KMS-11 (cell line): ENCODE measurements around the gene CEP131.
"Not testable (repeated sequence)": the region's sequence is repeated elsewhere in the genome, so short reads cannot be mapped to it uniquely, and the experiment has no call there.

Experiments
- H2AFZ ChIP-seq: fragments of 200-600 bp; sonication (generic); 2 replicates; pipeline ENCODE4 v1.6.1; 2016; ENCODE audit warnings: antibody characterized with exemption, mixed run types, low read depth
- H3K27ac ChIP-seq: fragments of 200-600 bp; sonication (generic); 2 replicates; pipeline ENCODE4 v1.6.1; 2016; ENCODE audit warnings: mild to moderate bottlenecking, mixed run types
- H3K27me3 ChIP-seq: fragments of 200-600 bp; sonication (generic); 2 replicates; pipeline ENCODE4 v1.6.1; 2017; ENCODE audit warnings: mild to moderate bottlenecking, low read depth, mixed run types, moderate library complexity; ENCODE audit not compliant: insufficient read depth
- H3K36me3 ChIP-seq: fragments of 200-600 bp; sonication (generic); 2 replicates; pipeline ENCODE4 v1.6.1; 2017; ENCODE audit warnings: mild to moderate bottlenecking, mixed run types; ENCODE audit not compliant: insufficient read depth
- H3K4me1 ChIP-seq: fragments of 200-600 bp; sonication (generic); 2 replicates; pipeline ENCODE4 v1.6.1; 2016; ENCODE audit warnings: mild to moderate bottlenecking, low read depth, mixed run types; ENCODE audit not compliant: poor library complexity, severe bottlenecking
- H3K4me2 ChIP-seq: fragments of 200-600 bp; sonication (generic); 2 replicates; pipeline ENCODE4 v1.7.0; 2016; ENCODE audit warnings: mild to moderate bottlenecking, mixed run types
- H3K4me3 ChIP-seq: fragments of 200-600 bp; sonication (generic); IDR thresholded peaks from 2 replicates; pipeline ENCODE4 v1.6.1; 2017; ENCODE audit warnings: low read depth, low read length, mixed read lengths; ENCODE audit not compliant: insufficient read depth
- H3K79me2 ChIP-seq: fragments of 200-600 bp; sonication (generic); 2 replicates; pipeline ENCODE4 v1.6.1; 2016; ENCODE audit warnings: low read depth, mixed run types; ENCODE audit not compliant: insufficient read depth
- H3K9ac ChIP-seq: fragments of 200-600 bp; sonication (generic); 2 replicates; pipeline ENCODE4 v1.6.1; 2016; ENCODE audit warnings: mild to moderate bottlenecking, mixed run types
- H4K20me1 ChIP-seq: fragments of 200-600 bp; sonication (generic); 2 replicates; pipeline ENCODE4 v1.6.1; 2016; ENCODE audit warnings: mild to moderate bottlenecking, mixed run types; ENCODE audit not compliant: insufficient read depth
- TF ChIP-seq, protein P1 (sequence below): fragments of 200-600 bp; sonication (generic); conservative IDR thresholded peaks from 2 replicates; pipeline ENCODE4 v1.6.1; 2017; ENCODE audit warnings: low read depth, mild to moderate bottlenecking, antibody characterized with exemption, low read length, moderate library complexity, mixed read lengths

The CEP131 gene

DNA sequence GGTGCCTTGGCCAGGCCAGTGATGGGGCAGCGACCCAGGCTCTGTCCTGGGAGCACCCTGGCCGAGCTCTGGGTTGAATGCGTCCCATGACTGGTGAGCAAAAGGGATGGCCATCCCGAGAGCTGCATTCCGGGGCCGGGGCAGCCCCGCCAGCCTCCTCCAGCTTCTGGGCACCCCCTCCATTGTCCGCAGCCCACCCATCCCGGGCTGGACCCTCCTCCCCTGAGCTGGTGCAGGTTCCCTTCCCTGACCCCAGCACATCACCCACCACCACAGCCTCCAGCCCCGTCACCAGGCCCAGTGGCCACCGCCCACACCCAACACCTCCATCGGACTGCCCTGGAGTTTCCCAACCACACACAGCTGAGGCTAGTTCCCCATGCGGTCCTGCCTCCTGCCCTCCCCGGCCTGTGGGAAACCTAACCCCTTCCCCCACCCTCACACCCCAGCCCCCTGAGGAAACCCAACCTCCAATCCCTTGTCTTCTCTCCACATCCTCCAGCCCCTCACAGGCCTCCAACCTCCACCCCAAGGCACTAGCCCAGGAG is 73.7 kb downstream of the CEP131 start:
- no peaks in the 10 kb centered on the region for H4K20me1 ChIP-seq
- no peaks in the 10 kb centered on the region for H3K36me3 ChIP-seq
- H3K9ac ChIP-seq: no peak overlapping the region
- no peak overlapping the region for H3K27ac ChIP-seq
- H3K4me2 ChIP-seq: no peak overlapping the region
- H2AFZ ChIP-seq: no peak overlapping the region
- H3K79me2 ChIP-seq: no peaks in the 10 kb centered on the region
- TF ChIP-seq, protein P1, sequence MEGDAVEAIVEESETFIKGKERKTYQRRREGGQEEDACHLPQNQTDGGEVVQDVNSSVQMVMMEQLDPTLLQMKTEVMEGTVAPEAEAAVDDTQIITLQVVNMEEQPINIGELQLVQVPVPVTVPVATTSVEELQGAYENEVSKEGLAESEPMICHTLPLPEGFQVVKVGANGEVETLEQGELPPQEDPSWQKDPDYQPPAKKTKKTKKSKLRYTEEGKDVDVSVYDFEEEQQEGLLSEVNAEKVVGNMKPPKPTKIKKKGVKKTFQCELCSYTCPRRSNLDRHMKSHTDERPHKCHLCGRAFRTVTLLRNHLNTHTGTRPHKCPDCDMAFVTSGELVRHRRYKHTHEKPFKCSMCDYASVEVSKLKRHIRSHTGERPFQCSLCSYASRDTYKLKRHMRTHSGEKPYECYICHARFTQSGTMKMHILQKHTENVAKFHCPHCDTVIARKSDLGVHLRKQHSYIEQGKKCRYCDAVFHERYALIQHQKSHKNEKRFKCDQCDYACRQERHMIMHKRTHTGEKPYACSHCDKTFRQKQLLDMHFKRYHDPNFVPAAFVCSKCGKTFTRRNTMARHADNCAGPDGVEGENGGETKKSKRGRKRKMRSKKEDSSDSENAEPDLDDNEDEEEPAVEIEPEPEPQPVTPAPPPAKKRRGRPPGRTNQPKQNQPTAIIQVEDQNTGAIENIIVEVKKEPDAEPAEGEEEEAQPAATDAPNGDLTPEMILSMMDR: no peak
- peaks cover 19% of the 10 kb centered on the region for H3K4me1 ChIP-seq
- H3K27me3 ChIP-seq: peaks cover 97% of the 10 kb centered on the region
- H3K4me3 ChIP-seq: no peak overlapping the region

- Histone ChIP-seq H3K79me2 (no peaks in the 10 kb centered on the region), H2AFZ (no peak overlapping the region), H3K27ac (no peak overlapping the region), H3K9ac (no peak overlapping the region), H3K4me3 (no peak overlapping the region), H3K27me3 (peaks cover 98% of the 10 kb centered on the region), H3K4me1 (peaks cover 17% of the 10 kb centered on the region), H3K36me3 (no peaks in the 10 kb centered on the region), H3K4me2 (no peak overlapping the region), H4K20me1 (no peaks in the 10 kb centered on the region)
- TF ChIP-seq, protein P1: no peak
Measured at GRCh38 chr17:81148571-81148970, 74.2 kb downstream of the CEP131 start.

DNA sequence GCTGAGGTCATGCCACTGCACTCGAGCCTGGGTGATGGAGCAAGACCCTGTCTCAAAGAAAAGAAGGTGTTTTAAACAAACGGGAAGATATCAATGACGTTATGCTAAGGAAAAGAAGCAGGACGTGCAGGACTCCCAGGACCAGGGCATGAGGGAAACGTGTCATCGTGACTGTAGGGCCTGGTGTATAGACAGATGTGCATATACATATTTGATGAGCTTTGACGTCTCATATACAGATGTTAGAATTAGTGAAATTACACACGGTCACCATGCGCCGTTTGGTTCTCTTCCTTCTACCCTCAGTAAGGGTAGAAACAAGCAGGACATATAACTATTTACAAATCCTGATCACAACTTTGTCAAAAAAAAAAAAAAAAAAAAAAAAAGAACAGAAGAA is 75.1 kb downstream of the CEP131 start:
- Histone ChIP-seq H4K20me1 (no peaks in the 10 kb centered on the region), H3K4me3 (no peak overlapping the region), H3K27ac (no peak overlapping the region), H3K4me2 (no peak overlapping the region), H3K4me1 (peaks cover 12% of the 10 kb centered on the region), H3K9ac (no peak overlapping the region), H3K79me2 (no peaks in the 10 kb centered on the region), H3K36me3 (no peaks in the 10 kb centered on the region), H3K27me3 (peaks cover 96% of the 10 kb centered on the region), H2AFZ (no peak overlapping the region)
- TF ChIP-seq, protein P1: no peak

GRCh38 chr17:81146208-81146607 is 76.6 kb downstream of the CEP131 start:
- not testable (repeated sequence) for H2AFZ ChIP-seq, H3K4me2 ChIP-seq, H3K4me3 ChIP-seq, H3K36me3 ChIP-seq, H3K4me1 ChIP-seq, H3K27ac ChIP-seq, H3K79me2 ChIP-seq, H3K9ac ChIP-seq, H4K20me1 ChIP-seq
- peaks cover 96% of the 10 kb centered on the region for H3K27me3 ChIP-seq

DNA sequence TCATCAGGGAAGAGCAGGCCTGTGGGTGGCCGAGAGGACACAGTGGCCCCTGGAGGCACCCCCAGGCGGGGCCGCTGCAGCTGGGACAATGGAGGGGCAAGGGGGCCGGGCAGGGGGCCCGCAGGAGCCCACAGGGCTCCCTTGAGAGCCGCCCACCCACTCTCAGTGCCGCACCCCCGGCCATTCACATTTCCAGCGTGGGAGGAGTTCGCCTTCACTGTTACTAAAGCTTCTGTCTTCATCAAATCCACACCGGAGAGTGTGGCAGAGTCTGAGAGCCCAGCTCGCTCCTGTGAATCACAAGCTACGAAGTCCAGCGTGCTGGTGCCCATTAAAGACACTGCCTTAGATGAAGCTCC is 78.4 kb downstream of the CEP131 start:
- Histone ChIP-seq H3K27me3 (peaks cover 95% of the 10 kb centered on the region), H3K9ac (no peak overlapping the region), H3K36me3 (no peaks in the 10 kb centered on the region), H3K79me2 (no peaks in the 10 kb centered on the region), H3K27ac (no peak overlapping the region), H3K4me1 (peaks cover 6% of the 10 kb centered on the region), H2AFZ (no peak overlapping the region), H4K20me1 (no peaks in the 10 kb centered on the region), H3K4me2 (no peak overlapping the region), H3K4me3 (no peak overlapping the region)
- TF ChIP-seq, protein P1: no peak
